H1 (cell line): ENCODE results near the gene BIVM.

Source experiments
- ATF2 ChIP-seq: IDR thresholded peaks from 2 replicates; pipeline ENCODE4 v1.6.1; 2012; ENCODE audit warnings: low read length, inconsistent platforms
- CTCF ChIP-seq, 3 experiments: IDR thresholded peaks; 1 replicate in 2 of 3; 2 replicates in 1 of 3; pipeline versions ENCODE4 v1.5.1 to v1.6.1; 2011; ENCODE audit warnings: low read length in 3 of 3, mild to moderate bottlenecking in 3 of 3, inconsistent platforms in 2 of 3, low read depth in 1 of 3, moderate library complexity in 1 of 3; ENCODE audit not compliant: insufficient read depth in 1 of 3; ENCODE audit errors: control extremely low read depth in 1 of 3
- EZH2 ChIP-seq: fragments of 200-600 bp; sonication (generic); IDR thresholded peaks from 2 replicates; pipeline ENCODE4 v1.7.1; 2012; ENCODE audit warnings: low read depth, mild to moderate bottlenecking, moderate library complexity, low read length, inconsistent platforms; ENCODE audit not compliant: severe bottlenecking
- HDAC6 ChIP-seq: IDR thresholded peaks from one replicate; pipeline ENCODE4 v1.7.1; 2012; ENCODE audit warnings: low read depth, mild to moderate bottlenecking, inconsistent platforms, low read length, moderate library complexity
- POLR2A ChIP-seq, 2 experiments: IDR thresholded peaks; 1 replicate in 1 of 2; 2 replicates in 1 of 2; pipeline ENCODE4 v1.6.1; 2011; ENCODE audit warnings: low read depth in 2 of 2, low read length in 2 of 2, mild to moderate bottlenecking in 2 of 2; ENCODE audit errors: control extremely low read depth in 1 of 2
- POLR2AphosphoS5 ChIP-seq: IDR thresholded peaks from 2 replicates; pipeline ENCODE4 v1.6.1; 2011; ENCODE audit warnings: low read depth, low read length
- SIN3A ChIP-seq, 2 experiments: IDR thresholded peaks in 1 of 2; conservative IDR thresholded peaks in 1 of 2; 2 replicates each; pipeline ENCODE4 v1.6.1; 2011 to 2012; ENCODE audit warnings: low read length in 2 of 2, improper control_type of control experiment in 1 of 2, low read depth in 1 of 2, mild to moderate bottlenecking in 1 of 2
- SP2 ChIP-seq: IDR thresholded peaks from 2 replicates; pipeline ENCODE4 v1.6.1; 2012; ENCODE audit warnings: mild to moderate bottlenecking, low read length, inconsistent platforms
- TCF12 ChIP-seq: IDR thresholded peaks from 2 replicates; pipeline ENCODE4 v1.6.1; 2011; ENCODE audit warnings: low read depth, mild to moderate bottlenecking, low read length
- ZNF274 ChIP-seq: IDR thresholded peaks from 2 replicates; pipeline ENCODE4 v1.7.0; 2012; ENCODE audit warnings: low read length, borderline replicate concordance; ENCODE audit errors: extremely low read depth

- TF ChIP-seq ZNF274 (no peak), EZH2 (no peak), POLR2A (IDR thresholded peaks at IDR 0.05; ENCODE audit: control extremely low read depth in 1 of 2, low read depth in 2 of 2, low read length in 2 of 2) (no peak), HDAC6 (no peak), ATF2 (no peak), POLR2AphosphoS5 (no peak), CTCF (IDR thresholded peaks at IDR 0.05; ENCODE audit: control extremely low read depth in 1 of 3, insufficient read depth in 1 of 3, low read depth in 1 of 3, low read length in 3 of 3) (no peak), TCF12 (no peak), SIN3A (conservative IDR thresholded peaks at IDR 0.05 in 1 of 2, IDR thresholded peaks at IDR 0.05 in 1 of 2; ENCODE audit: low read depth in 1 of 2, low read length in 2 of 2) (no peak), SP2 (no peak)
Measured at GRCh38 chr13:102838982-102839381, 40.1 kb downstream of the BIVM start.
